HG03060 (cell line): ENCODE results near the gene HLA-F.

ENCODE experiments used
- ATAC-seq: cut with Tn5 transposase; IDR thresholded peaks from one replicate; pipeline ENCODE4 v1.9.1; 2021; ENCODE audit warnings: low read depth, moderate number of reproducible peaks; ENCODE audit not compliant: unreplicated experiment

The HLA-F gene

DNA sequence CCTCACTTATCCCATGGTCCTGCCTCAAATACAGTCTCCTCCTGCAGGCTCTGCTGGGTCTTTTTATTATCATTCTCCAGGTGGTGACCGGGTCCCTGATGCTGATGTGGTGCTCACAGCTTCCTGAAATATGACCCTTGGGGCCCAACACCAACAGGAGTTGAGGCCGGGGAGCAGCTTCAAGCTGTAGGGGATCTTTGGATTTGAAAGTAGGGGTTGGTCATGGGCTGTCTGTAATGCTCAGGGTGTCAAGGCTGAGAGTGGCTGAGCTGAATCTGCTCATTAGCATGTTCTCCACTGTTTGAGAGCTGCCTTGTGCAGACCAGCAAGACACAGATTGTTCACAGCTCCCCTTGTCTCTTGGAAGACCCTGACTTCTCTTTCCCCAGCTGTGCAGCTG is 35.5 kb downstream of the HLA-F start:
- no peak for ATAC-seq

DNA sequence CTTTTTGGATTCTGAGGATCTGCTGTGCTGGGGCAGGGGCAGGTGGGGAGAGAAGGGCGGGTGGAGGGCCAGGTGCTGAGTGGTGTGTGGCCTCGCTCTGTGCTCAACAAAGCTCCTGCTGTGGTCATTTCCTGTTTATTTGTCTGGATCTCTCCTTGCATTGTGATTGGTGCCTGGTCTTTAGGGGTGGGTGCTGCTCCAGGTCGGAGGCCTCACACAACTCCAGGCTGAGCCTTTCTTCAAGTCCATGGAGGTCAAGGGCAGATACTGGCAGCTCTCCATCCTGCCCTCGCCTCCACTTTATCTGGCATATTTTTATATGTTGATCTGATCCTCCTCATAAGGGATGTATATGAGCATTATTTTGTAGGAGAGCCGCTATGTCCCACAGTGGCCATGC is 36.2 kb downstream of the HLA-F start:
- no peak for ATAC-seq

DNA sequence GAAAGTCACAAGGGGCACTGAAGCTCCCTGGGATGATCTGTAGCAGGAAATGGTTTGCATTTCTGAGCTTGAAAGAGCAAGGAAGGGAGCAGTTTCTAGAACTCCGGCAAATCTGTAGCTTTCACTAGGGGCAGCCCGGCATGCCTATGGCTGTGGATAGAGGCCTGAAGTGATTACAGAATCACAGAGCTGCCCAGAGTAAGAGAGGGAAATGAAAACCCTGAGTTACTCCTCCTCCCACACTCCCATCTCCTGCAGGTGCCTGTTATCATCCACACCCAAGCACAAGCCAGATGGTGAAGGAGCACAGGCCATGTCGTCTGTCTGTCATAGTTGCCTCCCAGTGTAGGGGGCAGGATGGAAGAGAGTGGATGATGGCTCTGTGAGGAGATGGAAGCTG is 37.1 kb downstream of the HLA-F start:
- ATAC-seq: no peak

GRCh38 chr6:29762051-29762450 is 38.8 kb downstream of the HLA-F start:
- no peak for ATAC-seq

DNA sequence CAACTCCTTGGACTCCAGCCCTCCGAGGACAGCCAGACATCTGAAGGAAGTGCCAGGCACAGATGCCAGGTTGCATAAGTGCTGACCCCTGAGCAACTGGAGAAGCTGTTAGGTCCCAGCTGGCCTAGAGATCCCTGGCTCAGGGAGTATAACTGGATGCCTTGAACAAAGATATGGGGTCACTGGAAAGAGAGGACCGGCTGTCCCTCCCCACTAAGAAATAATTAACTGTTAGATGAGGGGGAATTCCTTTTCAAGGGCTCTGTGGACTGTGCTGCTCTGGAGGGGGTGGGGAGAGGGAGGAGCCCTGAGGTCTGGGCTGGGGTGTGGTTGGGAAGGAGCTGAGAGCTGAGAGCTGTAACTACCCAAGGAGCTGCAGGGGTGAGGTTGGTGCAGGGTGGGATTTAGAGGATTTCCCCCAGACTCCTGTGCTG is 39.6 kb downstream of the HLA-F start:
- ATAC-seq: no peak

DNA sequence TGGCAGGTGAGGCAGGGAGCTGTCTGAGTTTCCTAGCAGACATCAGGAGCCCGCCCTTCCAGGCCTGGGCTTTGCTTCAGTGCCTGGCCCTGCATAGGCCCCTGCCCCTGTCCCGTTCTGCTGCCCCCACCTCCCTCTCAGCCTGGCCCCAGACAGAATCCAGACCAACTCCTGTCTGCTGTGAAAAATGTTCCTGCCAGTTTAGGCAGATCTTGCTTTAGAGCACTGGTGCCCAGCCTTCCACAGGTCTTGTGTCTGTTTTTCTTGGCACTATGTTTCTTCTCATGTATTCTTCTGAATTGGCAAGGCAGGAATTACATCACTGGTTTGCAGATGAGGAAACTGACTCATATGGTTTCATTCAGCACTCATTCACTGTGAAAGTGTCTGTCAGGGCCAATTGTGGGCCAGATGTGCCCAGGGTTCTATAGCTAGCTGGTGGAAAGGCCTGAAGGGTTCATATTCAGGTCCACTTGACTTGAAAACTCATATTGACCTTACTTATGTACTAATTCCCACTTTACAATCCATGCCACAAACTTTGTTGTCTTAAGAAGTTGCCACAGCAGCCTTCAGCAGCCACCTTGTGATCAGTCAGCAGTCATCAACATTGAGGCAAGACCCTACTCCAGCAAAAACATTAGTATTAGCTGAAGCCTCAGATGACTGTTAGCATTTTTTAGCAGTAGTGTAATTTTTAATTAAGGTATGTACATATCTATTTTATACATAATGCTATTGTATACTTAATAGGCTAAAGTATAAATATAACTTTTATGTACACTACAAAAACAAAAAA is 40.5 kb downstream of the HLA-F start:
- no peak for ATAC-seq

- ATAC-seq: no peak
These were observed 41.4 kb downstream of the HLA-F start for GRCh38 chr6:29764422-29765196.

DNA sequence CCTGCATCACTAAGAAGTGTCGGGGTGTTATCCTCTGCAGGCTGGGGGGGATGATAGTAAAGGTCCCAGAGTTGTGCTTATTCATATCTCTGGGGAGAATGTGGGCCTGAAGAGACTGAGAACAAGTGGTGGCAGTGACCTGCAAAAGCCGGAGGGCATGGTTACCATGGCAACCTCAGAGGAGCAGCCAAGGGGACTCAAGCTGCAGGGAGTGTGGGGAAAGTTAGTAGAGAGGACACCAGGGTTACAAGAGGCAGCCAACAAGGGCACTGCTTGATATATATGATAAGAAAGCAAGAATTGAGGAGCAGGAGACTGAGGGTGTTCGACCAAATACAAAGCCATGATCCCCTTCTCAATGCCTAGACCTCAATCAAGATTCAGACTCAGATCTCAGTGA is 46.1 kb downstream of the HLA-F start:
- ATAC-seq: no peak

DNA sequence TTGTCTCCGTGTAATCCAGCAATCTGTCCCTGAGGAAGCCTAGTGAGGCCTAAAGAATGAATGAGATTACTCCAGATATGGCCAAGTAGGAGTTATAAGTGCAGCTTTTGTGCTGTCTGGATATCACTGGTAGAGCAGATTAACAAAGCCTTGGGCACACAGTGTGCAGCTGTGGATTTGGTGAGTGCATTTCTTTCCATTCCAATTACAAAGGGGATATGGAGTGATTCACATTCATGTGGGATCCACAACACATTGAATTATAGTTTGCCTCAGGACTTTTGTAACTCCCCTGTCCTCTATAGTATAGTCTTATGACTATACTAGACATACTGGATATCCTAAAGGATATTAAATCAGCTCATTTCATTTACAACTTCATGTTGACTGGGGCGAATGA is 47.1 kb downstream of the HLA-F start:
- no peak for ATAC-seq

- no peak for ATAC-seq
These were observed 53.5 kb downstream of the HLA-F start for GRCh38 chr6:29776684-29777083.
